Ovary (tissue), 9 donors: ENCODE results near the gene TGFBI. TPM values are rescaled to one million over a fixed set of nuclear protein-coding genes. Genes with fewer than 3 reads are reported as not detected.

Experiments
- DNase-seq, 5 donors: peaks; one replicate each; pipeline ENCODE4 v3.0.0-alpha.2; 2019 to 2020
- H3K27ac ChIP-seq, 2 donors: fragments of 200-600 bp; one replicate each; pipeline versions ENCODE4 v1.5.1 to v1.8.0; 2019 to 2022
- H3K27me3 ChIP-seq: fragments of 200-600 bp; one replicate; pipeline ENCODE4 v1.8.0; 2022
- H3K36me3 ChIP-seq: fragments of 200-600 bp; sonication (generic); one replicate; pipeline ENCODE4 v1.5.1; 2019
- H3K4me1 ChIP-seq: one replicate; pipeline ENCODE4 v1.8.1; 2013; ENCODE audit warnings: mild to moderate bottlenecking, moderate library complexity; ENCODE audit not compliant: insufficient read depth
- H3K4me3 ChIP-seq: fragments of 200-600 bp; sonication (generic); one replicate; pipeline ENCODE4 v1.5.1; 2017
- H3K9me3 ChIP-seq, 2 donors: fragments of 200-600 bp in 1 of 2; sonication (generic) in 1 of 2; one replicate each; pipeline versions ENCODE4 v1.5.1 to v1.8.1; 2013 to 2019; ENCODE audit warnings: mild to moderate bottlenecking in 1 of 2, moderate library complexity in 1 of 2
- EP300 ChIP-seq: sonication (generic); formaldehyde crosslinking; IDR thresholded peaks from one replicate; pipeline ENCODE4 v1.6.1; 2017; ENCODE audit warnings: antibody characterized with exemption
- POLR2A ChIP-seq: fragments of 450-650 bp; IDR thresholded peaks from one replicate; pipeline ENCODE4 v1.6.1; 2017; ENCODE audit warnings: antibody characterized with exemption, mild to moderate bottlenecking, moderate library complexity
- WGBS, 3 donors: extraction: QIAGEN DNeasy Blood & Tissue Kit in 1 of 3; methylation state at CpG; one replicate each; pipeline versions ENCODE4 v1.1.5 to v1.1.7; 2013 to 2017; 5-methylcytosine and 5-hydroxymethylcytosine counted together
- intact Hi-C, 4 donors: fragments of 100-400 bp; cut with DNase I; formaldehyde crosslinking; loops; one replicate each; pipeline versions ENCODE4 v1.11.0 to v1.15.1; 2022 to 2023
- polyA plus RNA-seq, 2 donors: library from polyadenylated mRNA; stranded (reverse); fragments of 200-250 nt in 1 of 2; fragments of 350-450 nt in 1 of 2; fragmentation: Illumina TruSeq in 1 of 2; extraction: RNeasy Lipid Tissue Mini Kit (QIAGEN cat#74804) in 1 of 2; gene quantifications; one replicate each; pipeline ENCODE4 v1.2.3, GENCODE V29; 2013 to 2014
- total RNA-seq, 7 donors: library from RNA; depleted of rRNA in 2 of 7; stranded (reverse); fragments of >200 nt in 2 of 7; fragmentation: NEBNext Ultra II Directional in 3 of 7; extraction: Animal tissue kit (Norgen Biotek cat#: 25700) in 3 of 7; gene quantifications; one replicate each; pipeline versions ENCODE4 v1.1.0 to v1.2.4, GENCODE V29; 2016 to 2023
- TF ChIP-seq, protein P1 (sequence below), 3 donors: fragments of 450-650 bp in 2 of 3; fragments of 200-600 bp in 1 of 3; IDR thresholded peaks; one replicate each; pipeline versions ENCODE4 v1.5.1 to v1.8.0; 2016 to 2022; ENCODE audit warnings: antibody characterized with exemption in 3 of 3, mild to moderate bottlenecking in 1 of 3
- donor health status: DM: no; HTN: no; CAD: no; lungs with moderate emphysema.
- donor health status: DM: no; HTN: no; CAD: no.
- donor health status: Bipolar disorder and iron deficiency.
- donor health status: DM: yes; HTN: yes; CAD: no.
- donor health status: DM: no; HTN: no; CAD: no.
- donor health status: DM: yes; HTN: yes; CAD: no.

Gene TGFBI
- total and polyA plus RNA-seq, 9 donors: 14.5 to 138 (median 25.3) TPM

DNA sequence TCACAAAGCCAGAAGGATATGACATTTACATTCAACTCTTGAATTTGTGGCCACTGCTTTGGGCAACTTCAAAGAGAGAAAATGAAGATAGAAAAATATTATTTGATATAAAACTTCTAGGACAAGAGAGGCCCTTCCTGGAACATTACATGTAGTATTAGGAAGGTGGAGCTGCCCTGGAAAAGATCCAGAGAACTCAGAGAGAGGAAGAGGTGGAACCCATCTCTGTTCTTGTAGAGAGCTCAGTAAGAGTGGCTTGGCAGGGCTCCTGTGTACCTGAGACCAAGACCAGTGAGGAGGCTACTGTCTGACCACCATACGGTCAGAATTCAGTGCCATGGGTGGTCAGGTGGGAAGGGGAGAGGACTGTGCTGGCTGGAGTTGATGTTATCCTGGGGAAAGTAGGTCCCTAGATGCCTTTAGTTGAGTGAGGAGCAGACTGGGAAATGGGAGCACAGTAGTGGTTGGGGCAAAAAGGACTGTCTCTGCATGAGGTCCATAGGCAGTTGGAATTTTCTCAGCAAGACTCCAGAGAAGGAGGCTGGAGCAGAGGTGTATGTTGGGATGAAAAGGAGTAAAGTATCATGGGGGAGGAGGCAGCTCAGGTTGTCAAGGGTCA is 7.6 kb downstream of the TGFBI start:
- Histone ChIP-seq H3K9me3 (no peaks in the 10 kb centered on the region), H3K36me3 (no peaks in the 10 kb centered on the region), H3K4me1 (peaks cover 1% of the 10 kb centered on the region), H3K27ac (no peak overlapping the region), H3K27me3 (no peaks in the 10 kb centered on the region), H3K4me3 (no peak overlapping the region)
- intact Hi-C loops: no loop called here
- TF ChIP-seq POLR2A (no peak), EP300 (no peak)
- TF ChIP-seq, protein P1, sequence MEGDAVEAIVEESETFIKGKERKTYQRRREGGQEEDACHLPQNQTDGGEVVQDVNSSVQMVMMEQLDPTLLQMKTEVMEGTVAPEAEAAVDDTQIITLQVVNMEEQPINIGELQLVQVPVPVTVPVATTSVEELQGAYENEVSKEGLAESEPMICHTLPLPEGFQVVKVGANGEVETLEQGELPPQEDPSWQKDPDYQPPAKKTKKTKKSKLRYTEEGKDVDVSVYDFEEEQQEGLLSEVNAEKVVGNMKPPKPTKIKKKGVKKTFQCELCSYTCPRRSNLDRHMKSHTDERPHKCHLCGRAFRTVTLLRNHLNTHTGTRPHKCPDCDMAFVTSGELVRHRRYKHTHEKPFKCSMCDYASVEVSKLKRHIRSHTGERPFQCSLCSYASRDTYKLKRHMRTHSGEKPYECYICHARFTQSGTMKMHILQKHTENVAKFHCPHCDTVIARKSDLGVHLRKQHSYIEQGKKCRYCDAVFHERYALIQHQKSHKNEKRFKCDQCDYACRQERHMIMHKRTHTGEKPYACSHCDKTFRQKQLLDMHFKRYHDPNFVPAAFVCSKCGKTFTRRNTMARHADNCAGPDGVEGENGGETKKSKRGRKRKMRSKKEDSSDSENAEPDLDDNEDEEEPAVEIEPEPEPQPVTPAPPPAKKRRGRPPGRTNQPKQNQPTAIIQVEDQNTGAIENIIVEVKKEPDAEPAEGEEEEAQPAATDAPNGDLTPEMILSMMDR (IDR thresholded peaks at IDR 0.05): no peak
- no peak for DNase-seq
- 91 to 100% (median 92%) methylated on average over 1 of the region's 1 CpG for WGBS, 3 donors

DNA sequence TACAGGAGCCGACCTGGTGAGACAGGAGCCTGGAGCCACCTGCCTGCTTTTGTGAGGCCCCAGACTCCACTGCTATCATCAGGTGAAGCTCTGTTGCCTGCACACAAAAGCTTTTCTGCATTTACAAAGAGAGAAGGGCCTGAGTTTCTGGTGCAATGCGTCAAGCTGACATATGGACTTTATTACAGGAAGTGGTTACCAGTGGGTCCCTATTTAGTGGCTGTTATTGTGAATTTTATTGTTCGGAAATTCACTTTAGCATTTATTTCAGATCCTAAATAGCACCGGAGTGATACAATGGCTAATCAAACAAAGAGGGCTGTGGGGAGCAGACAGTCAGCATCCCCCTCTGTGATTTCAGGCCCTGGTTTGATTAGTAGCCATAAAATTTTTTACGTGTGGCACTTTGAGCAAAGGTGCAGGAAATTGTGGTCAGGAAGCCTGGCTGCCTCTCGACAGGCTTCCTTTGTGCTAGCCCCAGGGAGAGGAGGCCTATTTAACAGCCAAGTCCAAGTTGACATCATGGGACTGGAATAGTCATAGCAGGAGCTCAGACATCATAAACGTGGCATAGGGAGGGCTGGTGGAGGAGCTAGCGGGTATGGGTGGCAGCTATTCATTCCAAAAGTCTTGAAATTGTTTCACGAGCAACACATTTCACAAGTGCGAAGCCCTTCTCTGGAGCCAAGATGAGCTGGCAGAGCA is 8.4 kb downstream of the TGFBI start:
- Histone ChIP-seq H3K4me3 (no peak overlapping the region), H3K4me1 (peaks cover 1% of the 10 kb centered on the region), H3K27ac (no peak overlapping the region), H3K27me3 (no peaks in the 10 kb centered on the region), H3K36me3 (no peaks in the 10 kb centered on the region), H3K9me3 (no peaks in the 10 kb centered on the region)
- no peak for DNase-seq
- intact Hi-C loops: no loop called here
- no peak for TF ChIP-seq EP300
- no peak for TF ChIP-seq POLR2A
- TF ChIP-seq, protein P1 (IDR thresholded peaks at IDR 0.05): no peak
- WGBS, 3 donors: 82 to 87% (median 85%) methylated on average over 10 of the region's 10 CpGs

DNA sequence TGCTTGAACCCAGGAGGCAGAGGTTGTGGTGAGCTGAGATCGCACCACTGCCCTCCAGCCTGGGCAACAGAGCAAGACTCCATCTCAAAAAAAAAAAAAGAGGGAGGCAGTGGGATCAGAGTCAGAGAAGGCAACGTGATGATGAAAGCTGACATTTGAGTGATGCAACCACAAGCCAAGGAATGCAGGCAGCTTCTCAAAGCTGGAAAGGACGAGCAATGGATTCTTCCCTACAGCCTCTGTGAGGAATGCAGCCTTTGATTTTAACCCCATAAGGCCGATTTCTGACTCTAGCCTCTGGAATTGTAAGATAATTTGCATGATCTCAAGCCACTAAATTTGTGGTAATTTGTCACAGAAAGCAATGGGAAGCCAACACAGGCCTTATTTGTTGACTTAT is 9.8 kb downstream of the TGFBI start:
- TF ChIP-seq POLR2A (no peak), EP300 (no peak)
- TF ChIP-seq, protein P1 (IDR thresholded peaks at IDR 0.05): no peak
- no peaks in the 10 kb centered on the region for H3K27me3 ChIP-seq
- peaks cover 1% of the 10 kb centered on the region for H3K4me1 ChIP-seq
- H3K9me3 ChIP-seq: no peaks in the 10 kb centered on the region
- no peak for DNase-seq
- H3K4me3 ChIP-seq: no peak overlapping the region
- no peak overlapping the region for H3K27ac ChIP-seq
- H3K36me3 ChIP-seq: no peaks in the 10 kb centered on the region
- WGBS, 3 donors: 87 to 92% (median 89%) methylated on average over 4 of the region's 4 CpGs
- intact Hi-C loops: no loop called here

DNA sequence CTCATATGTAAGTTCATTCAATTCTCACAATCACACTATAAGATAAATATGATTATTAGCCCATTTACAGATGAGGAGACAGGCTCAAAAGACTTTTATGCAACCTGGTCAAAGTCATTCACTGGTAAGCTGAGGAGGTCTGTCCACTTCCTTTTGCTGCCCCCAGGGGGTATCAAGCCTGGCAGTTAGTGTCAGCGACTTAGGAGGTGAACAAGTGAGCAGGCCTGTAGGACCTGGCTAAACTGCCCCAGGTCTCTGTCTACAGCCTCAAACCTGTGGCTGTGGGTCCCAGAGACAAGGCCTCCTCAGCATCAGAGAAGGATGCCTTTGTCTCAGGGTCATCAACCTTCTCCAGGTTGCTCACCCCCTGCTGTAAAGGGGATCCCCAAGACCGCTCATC is 10.4 kb downstream of the TGFBI start:
- TF ChIP-seq, protein P1 (IDR thresholded peaks at IDR 0.05): no peak
- TF ChIP-seq POLR2A (no peak), EP300 (no peak)
- no peak overlapping the region for H3K4me3 ChIP-seq
- no peak overlapping the region for H3K27ac ChIP-seq
- intact Hi-C loops: no loop called here
- no peaks in the 10 kb centered on the region for H3K4me1 ChIP-seq
- 91 to 98% (median 96%) methylated on average over 2 of the region's 2 CpGs for whole genome bisulfite sequencing, 3 donors
- H3K36me3 ChIP-seq: no peaks in the 10 kb centered on the region
- no peaks in the 10 kb centered on the region for H3K27me3 ChIP-seq
- no peaks in the 10 kb centered on the region for H3K9me3 ChIP-seq
- DNase-seq: no peak
